ENCODE data around the gene IQGAP3. TPM values are rescaled to one million over a fixed set of nuclear protein-coding genes. Genes with fewer than 3 reads are reported as not detected.

The IQGAP3 gene, protein sequence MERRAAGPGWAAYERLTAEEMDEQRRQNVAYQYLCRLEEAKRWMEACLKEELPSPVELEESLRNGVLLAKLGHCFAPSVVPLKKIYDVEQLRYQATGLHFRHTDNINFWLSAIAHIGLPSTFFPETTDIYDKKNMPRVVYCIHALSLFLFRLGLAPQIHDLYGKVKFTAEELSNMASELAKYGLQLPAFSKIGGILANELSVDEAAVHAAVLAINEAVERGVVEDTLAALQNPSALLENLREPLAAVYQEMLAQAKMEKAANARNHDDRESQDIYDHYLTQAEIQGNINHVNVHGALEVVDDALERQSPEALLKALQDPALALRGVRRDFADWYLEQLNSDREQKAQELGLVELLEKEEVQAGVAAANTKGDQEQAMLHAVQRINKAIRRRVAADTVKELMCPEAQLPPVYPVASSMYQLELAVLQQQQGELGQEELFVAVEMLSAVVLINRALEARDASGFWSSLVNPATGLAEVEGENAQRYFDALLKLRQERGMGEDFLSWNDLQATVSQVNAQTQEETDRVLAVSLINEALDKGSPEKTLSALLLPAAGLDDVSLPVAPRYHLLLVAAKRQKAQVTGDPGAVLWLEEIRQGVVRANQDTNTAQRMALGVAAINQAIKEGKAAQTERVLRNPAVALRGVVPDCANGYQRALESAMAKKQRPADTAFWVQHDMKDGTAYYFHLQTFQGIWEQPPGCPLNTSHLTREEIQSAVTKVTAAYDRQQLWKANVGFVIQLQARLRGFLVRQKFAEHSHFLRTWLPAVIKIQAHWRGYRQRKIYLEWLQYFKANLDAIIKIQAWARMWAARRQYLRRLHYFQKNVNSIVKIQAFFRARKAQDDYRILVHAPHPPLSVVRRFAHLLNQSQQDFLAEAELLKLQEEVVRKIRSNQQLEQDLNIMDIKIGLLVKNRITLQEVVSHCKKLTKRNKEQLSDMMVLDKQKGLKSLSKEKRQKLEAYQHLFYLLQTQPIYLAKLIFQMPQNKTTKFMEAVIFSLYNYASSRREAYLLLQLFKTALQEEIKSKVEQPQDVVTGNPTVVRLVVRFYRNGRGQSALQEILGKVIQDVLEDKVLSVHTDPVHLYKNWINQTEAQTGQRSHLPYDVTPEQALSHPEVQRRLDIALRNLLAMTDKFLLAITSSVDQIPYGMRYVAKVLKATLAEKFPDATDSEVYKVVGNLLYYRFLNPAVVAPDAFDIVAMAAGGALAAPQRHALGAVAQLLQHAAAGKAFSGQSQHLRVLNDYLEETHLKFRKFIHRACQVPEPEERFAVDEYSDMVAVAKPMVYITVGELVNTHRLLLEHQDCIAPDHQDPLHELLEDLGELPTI (N-terminal part only)
- 43.1 and 43.5 TPM in 2 replicates for total RNA-seq
- long read RNA-seq, partial matches to known transcripts = 5 of 5 reads
- long read RNA-seq, other reads (novel, unspliced or antisense) = 0 of 5 reads

- H3K27ac Mint-ChIP-seq (ENCODE audit: unreplicated experiment) = peak within 1 kb of the TSS; percentile 96
- peaks cover 10% of the 10 kb centered on the region for H3K36me3 Mint-ChIP-seq (ENCODE audit: low read depth)
- peak; percentile 75 for DNase-seq (ENCODE audit: low read depth, low spot score)
- H3K4me1 Mint-ChIP-seq = peaks cover 25% of the 10 kb centered on the region
- H3K4me3 Mint-ChIP-seq = peak within 1 kb of the TSS; percentile 97
- TF ChIP-seq CTCF (conservative IDR thresholded peaks at IDR 0.05) = no peak
- H3K27me3 Mint-ChIP-seq (ENCODE audit: low read depth) = peaks cover 9% of the 10 kb centered on the region
- H3K9me3 Mint-ChIP-seq = no peaks in the 10 kb centered on the region
These were observed at the start of gene IQGAP3 for GRCh38 chr1:156571919-156572662. IQGAP3 (minus strand) TSS chr1:156572565; CDS start chr1:156572529, 36 bp downstream.

DNA sequence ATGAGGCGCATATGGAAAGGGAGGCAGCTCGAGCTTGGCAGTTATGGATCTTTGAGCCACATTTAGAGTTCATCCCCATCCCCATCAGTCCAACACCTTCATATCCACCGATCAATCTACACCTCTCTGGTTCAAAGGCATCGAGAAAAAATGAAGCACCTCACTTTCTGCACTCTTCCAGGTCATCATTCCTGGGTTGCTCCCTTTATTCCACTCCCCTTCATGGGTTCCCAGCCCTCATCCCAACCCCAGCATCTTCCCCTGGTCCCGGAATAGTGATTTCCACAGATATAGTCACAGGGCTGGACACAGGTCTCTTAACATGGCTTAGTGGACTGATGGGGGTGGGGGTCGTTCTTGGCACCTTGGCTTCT lies 47.2 kb upstream of the IQGAP3 start:
- H3K4me1 Mint-ChIP-seq = peaks cover 26% of the 10 kb centered on the region
- no peak overlapping the region for H3K4me3 Mint-ChIP-seq

GRCh38 chr1:156618853-156619581 lies 46.7 kb upstream of the IQGAP3 start, which contains the start of gene HAPLN2:
HAPLN2 (plus strand) TSS chr1:156619415; CDS start chr1:156623491, 4,076 bp downstream.
- peak; percentile 53 for TF ChIP-seq CTCF (conservative IDR thresholded peaks at IDR 0.05)
- peaks cover 26% of the 10 kb centered on the region for H3K4me1 Mint-ChIP-seq
- H3K27me3 Mint-ChIP-seq (ENCODE audit: low read depth) = peaks cover 65% of the 10 kb centered on the region
- no peaks in the 10 kb centered on the region for H3K36me3 Mint-ChIP-seq (ENCODE audit: low read depth)
- H3K9me3 Mint-ChIP-seq = no peaks in the 10 kb centered on the region
- DNase-seq (ENCODE audit: low read depth, low spot score) = peak; percentile 48
- no peak within 1 kb of the TSS for H3K27ac Mint-ChIP-seq (ENCODE audit: unreplicated experiment)
- H3K4me3 Mint-ChIP-seq = no peak within 1 kb of the TSS

More for the DNA sequence above, 47.2 kb upstream of the IQGAP3 start:
- no peak for DNase-seq (ENCODE audit: low read depth, low spot score)
- peaks cover 71% of the 10 kb centered on the region for H3K27me3 Mint-ChIP-seq (ENCODE audit: low read depth)
- H3K27ac Mint-ChIP-seq (ENCODE audit: unreplicated experiment) = no peak overlapping the region
- H3K36me3 Mint-ChIP-seq (ENCODE audit: low read depth) = no peaks in the 10 kb centered on the region
- H3K9me3 Mint-ChIP-seq = no peaks in the 10 kb centered on the region
- no peak for TF ChIP-seq CTCF (conservative IDR thresholded peaks at IDR 0.05)

- peak overlapping the region; percentile 52 for H3K27ac Mint-ChIP-seq (ENCODE audit: unreplicated experiment)
- no peaks in the 10 kb centered on the region for H3K9me3 Mint-ChIP-seq
- TF ChIP-seq CTCF (conservative IDR thresholded peaks at IDR 0.05) = no peak
- H3K4me3 Mint-ChIP-seq = peak overlapping the region; percentile 60
- H3K36me3 Mint-ChIP-seq (ENCODE audit: low read depth) = no peaks in the 10 kb centered on the region
- DNase-seq (ENCODE audit: low read depth, low spot score) = peak; percentile 35
- peaks cover 49% of the 10 kb centered on the region for H3K27me3 Mint-ChIP-seq (ENCODE audit: low read depth)
- peaks cover 26% of the 10 kb centered on the region for H3K4me1 Mint-ChIP-seq
These were observed 44.1 kb upstream of the IQGAP3 start for GRCh38 chr1:156616463-156616862.

All from neural crest cell (in vitro differentiated cells).